ENCODE results near the gene RANBP17. TPM values are rescaled to one million over a fixed set of nuclear protein-coding genes. Genes with fewer than 3 reads are reported as not detected.
"Not testable (repeated sequence)": the region's sequence is repeated elsewhere in the genome, so short reads cannot be mapped to it uniquely, and the experiment has no call there.

RANBP17 gene
- total RNA-seq, 1 donor from 2014 or later, result 49.7 TPM

DNA sequence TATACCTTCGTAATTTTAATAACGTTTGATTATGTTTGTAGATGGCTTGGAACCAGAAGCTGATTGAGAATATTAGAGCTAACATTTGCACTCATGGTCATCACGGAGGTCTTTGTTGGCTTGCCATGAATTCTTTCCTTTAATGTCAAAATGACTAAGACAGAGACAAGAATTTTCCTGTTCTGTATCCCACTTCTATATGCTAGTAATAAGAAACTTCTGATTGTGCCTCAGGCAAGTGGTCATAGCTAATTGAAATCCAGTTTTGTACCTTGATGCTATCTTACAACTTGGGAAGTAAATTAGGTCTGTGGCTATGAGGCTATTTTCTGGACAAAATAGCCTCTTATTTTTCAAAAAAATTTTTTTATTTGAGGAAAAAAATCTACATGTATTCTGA, 167.6 kb downstream of the RANBP17 start:
- Histone ChIP-seq H3K36me3 (no peaks in the 10 kb centered on the region), H3K79me2 (ENCODE audit: low read depth) (no peaks in the 10 kb centered on the region), H3K27me3 (no peaks in the 10 kb centered on the region), H4K20me1 (ENCODE audit: low read depth) (no peaks in the 10 kb centered on the region), H3K4me3 (no peak overlapping the region), H2AFZ (replicated peaks) (no peak overlapping the region), H3K27ac (no peak overlapping the region), H3K4me1 (no peaks in the 10 kb centered on the region), H3K9ac (no peak overlapping the region), H3K4me2 (no peak overlapping the region), H3K9me3 (ENCODE audit: low read depth) (no peaks in the 10 kb centered on the region), H3F3A (ENCODE audit: low read depth) (no peaks in the 10 kb centered on the region)
- Mint-ChIP-seq H3K27ac (no peak overlapping the region), H3K27me3 (ENCODE audit: insufficient read depth, low read depth) (no peaks in the 10 kb centered on the region), H3K9me3 (peaks cover 9% of the 10 kb centered on the region), H3K36me3 (peaks cover 5% of the 10 kb centered on the region), H3K4me1 (no peaks in the 10 kb centered on the region), H3K4me3 (no peak overlapping the region)
- TF ChIP-seq, protein P1, sequence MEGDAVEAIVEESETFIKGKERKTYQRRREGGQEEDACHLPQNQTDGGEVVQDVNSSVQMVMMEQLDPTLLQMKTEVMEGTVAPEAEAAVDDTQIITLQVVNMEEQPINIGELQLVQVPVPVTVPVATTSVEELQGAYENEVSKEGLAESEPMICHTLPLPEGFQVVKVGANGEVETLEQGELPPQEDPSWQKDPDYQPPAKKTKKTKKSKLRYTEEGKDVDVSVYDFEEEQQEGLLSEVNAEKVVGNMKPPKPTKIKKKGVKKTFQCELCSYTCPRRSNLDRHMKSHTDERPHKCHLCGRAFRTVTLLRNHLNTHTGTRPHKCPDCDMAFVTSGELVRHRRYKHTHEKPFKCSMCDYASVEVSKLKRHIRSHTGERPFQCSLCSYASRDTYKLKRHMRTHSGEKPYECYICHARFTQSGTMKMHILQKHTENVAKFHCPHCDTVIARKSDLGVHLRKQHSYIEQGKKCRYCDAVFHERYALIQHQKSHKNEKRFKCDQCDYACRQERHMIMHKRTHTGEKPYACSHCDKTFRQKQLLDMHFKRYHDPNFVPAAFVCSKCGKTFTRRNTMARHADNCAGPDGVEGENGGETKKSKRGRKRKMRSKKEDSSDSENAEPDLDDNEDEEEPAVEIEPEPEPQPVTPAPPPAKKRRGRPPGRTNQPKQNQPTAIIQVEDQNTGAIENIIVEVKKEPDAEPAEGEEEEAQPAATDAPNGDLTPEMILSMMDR (IDR thresholded peaks at IDR 0.05), result no peak
- TF ChIP-seq EZH2phosphoT487 (IDR thresholded peaks at IDR 0.05), result no peak
- TF ChIP-seq EZH2 (IDR thresholded peaks at IDR 0.05), result no peak
- DNase-seq (ENCODE audit: low spot score), result no peak

DNA sequence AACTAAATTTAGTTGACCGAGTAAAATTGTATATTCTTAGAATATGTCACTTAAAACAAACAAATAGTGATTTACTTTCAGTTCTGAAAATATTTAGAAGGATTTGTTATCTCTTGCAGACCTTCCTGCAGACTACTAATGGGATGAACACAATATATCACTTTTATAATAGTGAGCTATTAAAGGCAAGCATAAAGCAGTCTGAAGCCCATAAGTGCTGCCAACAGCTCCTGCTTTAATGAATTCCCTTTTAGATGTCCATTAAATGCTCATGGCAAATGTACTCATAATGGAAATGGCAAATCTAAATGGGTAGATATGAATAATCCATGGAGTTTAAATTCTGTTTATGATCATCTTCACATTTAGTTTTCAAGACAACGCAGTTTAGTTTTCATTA, 170.2 kb downstream of the RANBP17 start:
- Mint-ChIP-seq H3K27me3 (ENCODE audit: insufficient read depth, low read depth) (no peaks in the 10 kb centered on the region), H3K36me3 (no peaks in the 10 kb centered on the region), H3K27ac (no peak overlapping the region), H3K9me3 (no peaks in the 10 kb centered on the region), H3K4me1 (no peaks in the 10 kb centered on the region), H3K4me3 (no peak overlapping the region)
- H3K27ac ChIP-seq, result no peak overlapping the region
- no peak overlapping the region for H3K9ac ChIP-seq
- H3F3A ChIP-seq (ENCODE audit: low read depth), result no peaks in the 10 kb centered on the region
- H3K27me3 ChIP-seq, result no peaks in the 10 kb centered on the region
- H3K79me2 ChIP-seq (ENCODE audit: low read depth), result no peaks in the 10 kb centered on the region
- no peak overlapping the region for H3K4me2 ChIP-seq
- H3K9me3 ChIP-seq (ENCODE audit: low read depth), result no peaks in the 10 kb centered on the region
- H3K36me3 ChIP-seq, result no peaks in the 10 kb centered on the region
- TF ChIP-seq EZH2phosphoT487 (IDR thresholded peaks at IDR 0.05) (no peak), EZH2 (IDR thresholded peaks at IDR 0.05) (no peak)
- TF ChIP-seq, protein P1 (IDR thresholded peaks at IDR 0.05), result no peak
- H3K4me1 ChIP-seq, result no peaks in the 10 kb centered on the region
- H4K20me1 ChIP-seq (ENCODE audit: low read depth), result no peaks in the 10 kb centered on the region
- no peak overlapping the region for H2AFZ ChIP-seq (replicated peaks)
- DNase-seq (ENCODE audit: low spot score), result no peak
- H3K4me3 ChIP-seq, result no peak overlapping the region

DNA sequence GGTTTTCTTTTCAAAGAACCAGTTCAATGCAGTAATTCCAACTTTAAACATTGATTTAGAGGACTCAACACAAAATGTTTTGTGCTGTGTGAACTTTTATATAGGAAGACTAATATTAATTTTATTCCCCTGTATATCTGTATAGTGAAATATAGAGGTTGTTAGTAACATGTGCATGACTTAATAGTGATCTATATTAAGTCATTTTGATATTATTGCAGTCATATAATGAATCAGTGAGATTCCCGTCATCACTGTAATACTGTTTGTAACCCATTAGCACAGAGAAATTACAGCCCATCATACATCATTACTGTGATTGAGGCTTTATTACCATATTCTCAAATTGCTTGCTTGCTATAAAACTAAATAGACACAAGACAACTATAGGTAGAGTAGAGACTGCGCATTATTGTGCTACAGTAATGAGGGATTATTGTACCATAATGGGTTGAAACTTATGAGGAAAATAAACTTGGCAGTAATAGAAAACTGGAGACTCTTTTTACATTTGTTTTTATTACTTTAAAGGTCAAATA, 170.7 kb downstream of the RANBP17 start:
- no peak for TF ChIP-seq EZH2 (IDR thresholded peaks at IDR 0.05)
- TF ChIP-seq, protein P1 (IDR thresholded peaks at IDR 0.05), result no peak
- TF ChIP-seq EZH2phosphoT487 (IDR thresholded peaks at IDR 0.05), result no peak

GRCh38 chr5:171041893-171042292, 180.1 kb downstream of the RANBP17 start:
- not testable (repeated sequence) for H2AFZ ChIP-seq (replicated peaks); H3K9me3 Mint-ChIP-seq; H3K27ac ChIP-seq; H3K4me3 ChIP-seq; DNase-seq (ENCODE audit: low spot score); H3K4me1 Mint-ChIP-seq; H3F3A ChIP-seq (ENCODE audit: low read depth); H4K20me1 ChIP-seq (ENCODE audit: low read depth); H3K27me3 ChIP-seq; H3K27me3 Mint-ChIP-seq (ENCODE audit: insufficient read depth, low read depth); H3K9ac ChIP-seq; H3K4me2 ChIP-seq; H3K27ac Mint-ChIP-seq; H3K9me3 ChIP-seq (ENCODE audit: low read depth); H3K36me3 ChIP-seq; H3K79me2 ChIP-seq (ENCODE audit: low read depth); H3K4me1 ChIP-seq; H3K4me3 Mint-ChIP-seq; H3K36me3 Mint-ChIP-seq

More for the DNA sequence above, 170.7 kb downstream of the RANBP17 start:
- Mint-ChIP-seq H3K36me3 (no peaks in the 10 kb centered on the region), H3K4me3 (no peak overlapping the region), H3K4me1 (no peaks in the 10 kb centered on the region), H3K27ac (no peak overlapping the region), H3K9me3 (no peaks in the 10 kb centered on the region), H3K27me3 (ENCODE audit: insufficient read depth, low read depth) (no peaks in the 10 kb centered on the region)
- no peak overlapping the region for H3K4me2 ChIP-seq
- H3F3A ChIP-seq (ENCODE audit: low read depth), result no peaks in the 10 kb centered on the region
- H3K4me1 ChIP-seq, result no peaks in the 10 kb centered on the region
- no peaks in the 10 kb centered on the region for H3K27me3 ChIP-seq
- no peaks in the 10 kb centered on the region for H3K9me3 ChIP-seq (ENCODE audit: low read depth)
- no peak overlapping the region for H3K4me3 ChIP-seq
- no peak overlapping the region for H3K9ac ChIP-seq
- DNase-seq (ENCODE audit: low spot score), result no peak
- H3K79me2 ChIP-seq (ENCODE audit: low read depth), result no peaks in the 10 kb centered on the region
- no peak overlapping the region for H3K27ac ChIP-seq
- no peak overlapping the region for H2AFZ ChIP-seq (replicated peaks)
- H3K36me3 ChIP-seq, result no peaks in the 10 kb centered on the region
- H4K20me1 ChIP-seq (ENCODE audit: low read depth), result no peaks in the 10 kb centered on the region
